Articular chondrocyte of knee joint (primary cell): ENCODE results near the gene WDR76. TPM values are rescaled to one million over a fixed set of nuclear protein-coding genes. Genes with fewer than 3 reads are reported as not detected.

ENCODE experiments used
- small RNA-seq: library from RNA; depleted of rRNA; stranded (forward); fragments of <200 nt; gene quantifications from one replicate; pipeline ENCODE3, GENCODE V24; 2012
- total RNA-seq: library from RNA; depleted of rRNA; stranded (reverse); fragments of >200 nt; gene quantifications from 2 replicates; pipeline ENCODE4 v1.2.3, GENCODE V29; 2012

Gene WDR76
- total RNA-seq = 14.1 and 19.5 TPM in 2 replicates

DNA sequence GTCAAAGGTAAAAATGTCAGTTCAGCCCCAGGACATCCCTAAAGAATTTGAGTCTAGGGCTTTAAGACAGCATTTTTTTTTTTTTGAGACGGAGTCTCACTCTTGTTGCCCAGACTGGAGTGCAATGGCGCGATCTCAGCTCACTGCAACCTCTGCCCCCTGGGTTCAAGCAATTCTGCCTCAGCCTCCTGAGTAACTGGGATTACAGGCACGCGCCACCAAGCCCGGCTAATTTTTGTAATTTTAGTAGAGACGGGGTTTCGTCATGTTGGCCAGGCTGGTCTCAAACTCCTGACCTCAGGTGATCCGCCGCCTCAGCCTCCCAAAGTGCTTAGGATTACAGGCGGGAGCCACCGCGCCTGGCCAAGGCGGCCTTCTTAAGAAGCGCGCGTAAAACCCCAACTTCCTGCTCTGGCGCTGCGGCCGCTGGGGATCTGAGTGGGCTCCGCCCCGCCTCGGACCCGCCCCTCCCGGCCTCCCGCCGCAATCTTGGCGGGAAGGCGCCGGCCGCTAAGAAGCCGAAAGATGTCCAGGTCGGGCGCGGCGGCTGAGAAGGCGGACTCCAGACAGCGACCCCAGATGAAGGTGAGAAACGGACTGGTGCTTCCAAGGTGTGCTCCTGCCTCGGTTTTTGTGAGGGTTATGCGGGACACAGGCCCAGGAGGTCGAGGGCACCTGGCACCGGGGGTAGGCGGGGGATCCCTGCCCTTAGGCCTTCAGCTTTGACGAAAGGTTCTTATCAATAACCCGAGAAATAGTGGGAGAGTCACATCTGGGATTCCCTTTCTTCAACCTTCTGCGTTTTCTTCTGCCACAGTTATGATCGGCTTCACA lies at the start of gene WDR76:
WDR76 (plus strand) TSS at position 495 of the 834 bp plus-strand sequence; CDS start at position 526, 31 bp downstream.

GRCh38 chr15:43791993-43792760 lies 34.6 kb upstream of the WDR76 start, which contains the start of gene SERF2:
SERF2 (plus strand) TSS chr15:43792320; CDS start chr15:43792377, 57 bp downstream.

DNA sequence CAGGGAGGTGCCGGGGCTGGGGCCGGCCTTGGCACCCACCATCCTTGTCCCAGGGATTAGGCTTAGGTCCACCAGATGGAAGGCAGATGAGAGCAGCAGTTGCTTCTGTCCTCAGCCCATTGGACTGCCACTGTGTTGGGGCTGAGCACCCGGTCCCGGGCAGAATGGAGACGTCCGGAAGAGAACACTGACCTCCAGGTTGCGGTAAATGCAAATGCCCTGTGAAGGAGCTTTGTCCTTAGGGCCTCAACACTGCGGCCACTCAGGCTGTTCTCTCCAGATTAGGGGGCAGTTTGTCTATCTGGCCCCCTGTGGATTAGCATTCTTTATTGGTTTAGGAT lies 26.9 kb upstream of the WDR76 start, which contains the start of gene SERINC4:
SERINC4 (minus strand) TSS at position 276 of the 341 bp plus-strand sequence; CDS start at position 42, 234 bp downstream.

DNA sequence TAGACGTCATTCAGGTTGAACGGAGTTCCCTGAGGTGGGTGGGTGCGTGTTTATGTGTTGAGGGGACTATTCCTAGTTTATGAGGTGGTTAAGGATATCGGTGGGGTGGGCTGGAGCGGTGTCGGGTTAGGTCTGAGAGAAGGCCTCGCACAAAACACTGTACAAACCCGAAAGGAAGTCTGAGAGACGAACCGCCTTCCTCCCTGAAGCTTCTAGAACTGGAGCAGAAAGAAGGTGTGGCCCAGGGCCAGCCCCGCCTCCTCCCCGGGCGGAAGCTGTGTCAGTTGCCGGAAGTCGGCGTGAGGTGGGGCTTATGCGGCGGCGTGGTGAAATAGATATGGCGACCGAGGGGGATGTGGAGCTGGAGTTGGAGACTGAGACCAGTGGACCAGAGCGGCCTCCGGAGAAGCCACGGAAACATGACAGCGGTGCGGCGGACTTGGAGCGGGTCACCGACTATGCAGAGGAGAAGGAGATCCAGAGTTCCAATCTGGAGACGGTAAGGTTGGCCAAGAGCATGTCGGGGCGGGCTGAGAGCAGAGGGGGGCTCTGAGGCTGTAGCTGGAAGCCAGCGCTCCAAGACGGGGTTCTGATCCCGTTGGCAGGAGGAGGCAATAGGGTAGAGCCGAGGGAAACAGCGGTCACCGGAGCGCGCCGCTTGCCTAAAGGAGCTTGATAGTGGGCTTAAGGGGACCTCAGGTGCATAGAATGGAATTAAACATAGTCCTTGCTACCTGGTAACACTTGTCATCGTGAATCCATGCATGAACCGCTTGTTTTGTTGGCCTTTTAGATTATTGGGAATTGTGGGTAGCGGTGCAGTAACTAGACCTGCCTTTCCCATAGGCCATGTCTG lies 26.3 kb upstream of the WDR76 start, which contains the start of gene HYPK:
HYPK (plus strand) TSS at position 314 of the 856 bp plus-strand sequence; CDS start at position 338, 24 bp downstream.

GRCh38 chr15:43824302-43825246 lies 2.2 kb upstream of the WDR76 start, which contains the start of gene MFAP1:
MFAP1 (minus strand) TSS chr15:43824690; CDS start chr15:43824569, 121 bp downstream.

Small RNAs within 50 kb of the gene (small RNA-seq; reads per million reads assigned to genes)
- gene MIR1282 = not detected
- gene RF00019 = not detected

Other genes with a start within 250 kb of the WDR76 start
- gene PPIP5K1, start 236.8 kb upstream of the WDR76 start, total RNA-seq = 23.9 and 24.0 TPM in 2 replicates
- not detected in 2 replicates for gene CKMT1B, start 233.0 kb upstream of the WDR76 start, total RNA-seq
- gene STRC, start 208.2 kb upstream of the WDR76 start, total RNA-seq = 0.26 and 0.32 TPM in 2 replicates
- gene CATSPER2, start 178.2 kb upstream of the WDR76 start, total RNA-seq = 1.5 and 1.8 TPM in 2 replicates
- not detected in 2 replicates for gene CKMT1A, start 133.1 kb upstream of the WDR76 start, total RNA-seq
- 287 and 297 TPM in 2 replicates for gene PDIA3, start 80.6 kb upstream of the WDR76 start, total RNA-seq
- gene ELL3, start 50.0 kb upstream of the WDR76 start, total RNA-seq = 3.1 and 6.6 TPM in 2 replicates
- 291 and 610 TPM in 2 replicates for gene SERF2, start 34.7 kb upstream of the WDR76 start, total RNA-seq
- gene SERINC4, start 26.8 kb upstream of the WDR76 start, total RNA-seq = 0.13 TPM in 1 of 2 replicates, not detected in the other
- 5.5 and 10.7 TPM in 2 replicates for gene HYPK, start 26.4 kb upstream of the WDR76 start, total RNA-seq
- gene MFAP1, start 2.3 kb upstream of the WDR76 start, total RNA-seq = 23.9 and 32.3 TPM in 2 replicates